Right atrium auricular region (tissue), 2 donors: ENCODE measurements around the gene ME2. TPM values are rescaled to one million over a fixed set of nuclear protein-coding genes. Genes with fewer than 3 reads are reported as not detected.
"Not testable (repeated sequence)": the region's sequence is repeated elsewhere in the genome, so short reads cannot be mapped to it uniquely, and the experiment has no call there.

Source experiments
- DNase-seq: peaks from one replicate; pipeline ENCODE4 v3.0.0-alpha.2; 2019; ENCODE audit warnings: low spot score
- H3K27ac ChIP-seq, 2 donors: fragments of 200-600 bp; sonication (generic); 1 replicate in 1 of 2; 2 replicates in 1 of 2; pipeline ENCODE4 v1.5.1; 2016 to 2019
- H3K27me3 ChIP-seq, 2 donors: fragments of 200-600 bp; sonication (generic); one replicate each; pipeline versions ENCODE4 v1.5.1 to v1.6.0; 2017 to 2019
- H3K36me3 ChIP-seq: fragments of 200-600 bp; sonication (generic); one replicate; pipeline ENCODE4 v1.5.1; 2016
- H3K4me1 ChIP-seq, 2 donors: fragments of 200-600 bp; sonication (generic); one replicate each; pipeline versions ENCODE4 v1.5.1 to v1.6.0; 2017 to 2019
- H3K4me3 ChIP-seq, 2 donors: fragments of 200-600 bp; sonication (generic); 1 replicate in 1 of 2; 2 replicates in 1 of 2; pipeline ENCODE4 v1.5.1; 2017 to 2019; ENCODE audit warnings: mild to moderate bottlenecking in 1 of 2, moderate library complexity in 1 of 2
- H3K9me3 ChIP-seq, 2 donors: fragments of 200-600 bp; sonication (generic); one replicate each; pipeline ENCODE4 v1.5.1; 2019
- CTCF ChIP-seq, 2 donors: fragments of 200-600 bp; sonication (generic); IDR thresholded peaks; one replicate each; pipeline ENCODE4 v1.5.1; 2019; ENCODE audit warnings: antibody characterized with exemption in 2 of 2
- total RNA-seq, 2 donors: library from RNA; depleted of rRNA; stranded (reverse); fragments of >200 nt; gene quantifications; one replicate each; pipeline ENCODE4 v1.1.0, GENCODE V29; 2016

The ME2 gene
- total RNA-seq, 2 donors from 2014 or later = 82.0 to 117 TPM

- H3K36me3 ChIP-seq = peaks cover 6% of the 10 kb centered on the region
- DNase-seq = no peak
- H3K4me1 ChIP-seq = peaks cover 0 to 16% of the 10 kb centered on the region in 2 donors
- peak overlapping the region in 1 of 2 donors; percentile 99 for H3K27ac ChIP-seq
- TF ChIP-seq CTCF (IDR thresholded peaks at IDR 0.05) = no peak
- H3K27me3 ChIP-seq = no peaks in the 10 kb centered on the region
- H3K9me3 ChIP-seq = no peaks in the 10 kb centered on the region
- no peak overlapping the region for H3K4me3 ChIP-seq
Observed at GRCh38 chr18:50970006-50970405, 91.1 kb downstream of the ME2 start.

GRCh38 chr18:50972404-50972803, 93.5 kb downstream of the ME2 start:
- not testable (repeated sequence) for H3K4me3 ChIP-seq, DNase-seq, H3K27me3 ChIP-seq, H3K9me3 ChIP-seq, H3K27ac ChIP-seq
- Histone ChIP-seq H3K36me3 (peaks cover 30% of the 10 kb centered on the region), H3K4me1 (peaks cover 0 to 16% of the 10 kb centered on the region in 2 donors)

GRCh38 chr18:50973367-50974126, 94.6 kb downstream of the ME2 start:
- no peaks in the 10 kb centered on the region for H3K27me3 ChIP-seq
- H3K36me3 ChIP-seq = peaks cover 38% of the 10 kb centered on the region
- H3K9me3 ChIP-seq = no peaks in the 10 kb centered on the region
- peaks cover 0 to 16% of the 10 kb centered on the region in 2 donors for H3K4me1 ChIP-seq
- peak overlapping the region in 1 of 2 donors; percentile 12 for H3K27ac ChIP-seq
- no peak for DNase-seq
- no peak overlapping the region for H3K4me3 ChIP-seq
- TF ChIP-seq CTCF (IDR thresholded peaks at IDR 0.05) = no peak

GRCh38 chr18:50977037-50977760, 98.3 kb downstream of the ME2 start:
- H3K36me3 ChIP-seq = peaks cover 38% of the 10 kb centered on the region
- H3K27ac ChIP-seq = no peak overlapping the region
- H3K9me3 ChIP-seq = no peaks in the 10 kb centered on the region
- DNase-seq = no peak
- no peaks in the 10 kb centered on the region for H3K27me3 ChIP-seq
- H3K4me1 ChIP-seq = no peaks in the 10 kb centered on the region
- no peak overlapping the region for H3K4me3 ChIP-seq
- TF ChIP-seq CTCF (IDR thresholded peaks at IDR 0.05) = no peak

- Histone ChIP-seq H3K27ac (no peak overlapping the region), H3K36me3 (peaks cover 26% of the 10 kb centered on the region), H3K9me3 (no peaks in the 10 kb centered on the region), H3K4me3 (no peak overlapping the region), H3K4me1 (no peaks in the 10 kb centered on the region), H3K27me3 (no peaks in the 10 kb centered on the region)
- TF ChIP-seq CTCF (IDR thresholded peaks at IDR 0.05) = no peak
- no peak for DNase-seq
Observed at GRCh38 chr18:50981381-50981780, 102.5 kb downstream of the ME2 start.

GRCh38 chr18:50982086-50982801, 103.3 kb downstream of the ME2 start:
- no peak overlapping the region for H3K4me3 ChIP-seq
- TF ChIP-seq CTCF (IDR thresholded peaks at IDR 0.05) = no peak
- H3K27ac ChIP-seq = no peak overlapping the region
- DNase-seq = no peak
- H3K4me1 ChIP-seq = no peaks in the 10 kb centered on the region
- H3K36me3 ChIP-seq = peaks cover 18% of the 10 kb centered on the region
- no peaks in the 10 kb centered on the region for H3K27me3 ChIP-seq
- H3K9me3 ChIP-seq = no peaks in the 10 kb centered on the region
